ENCODE measurements around the gene CLCN7. TPM values are rescaled to one million over a fixed set of nuclear protein-coding genes. Genes with fewer than 3 reads are reported as not detected.

Gene CLCN7
- total and polyA plus RNA-seq, 2 of the 8 experiments (the other 6 are each of a cell fraction or from before 2014, with no cell fraction given), result 38.6 to 81.5 TPM

- Histone ChIP-seq H3K23ac (ENCODE audit: insufficient read length) (no peak overlapping the region), H3K4me1 (replicated peaks in 1 of 4; ENCODE audit: control insufficient read depth in 3 of 4, insufficient read depth in 4 of 4, low read length in 3 of 4) (no peaks in the 10 kb centered on the region), H3K9me3 (ENCODE audit: insufficient read depth in 2 of 2, low read depth in 1 of 2, low read length in 1 of 2) (no peaks in the 10 kb centered on the region), H2BK120ac (replicated peaks; ENCODE audit: low read depth, low read length) (no peak overlapping the region), H3K36me3 (ENCODE audit: control insufficient read depth in 2 of 4, insufficient read depth in 4 of 4, low read length in 3 of 4) (peaks cover 0 to 34% (median 11%) of the 10 kb centered on the region in 4 experiments; a peak in 5 of 8 replicates), H3K79me1 (ENCODE audit: low read depth, low read length) (no peaks in the 10 kb centered on the region; the same call in 1 of the 2 replicates), H3K23me2 (ENCODE audit: low read depth, low read length) (no peaks in the 10 kb centered on the region), H3K18ac (ENCODE audit: extremely low read depth, low read length) (no peak overlapping the region), H2BK12ac (ENCODE audit: low read depth, low read length) (no peak overlapping the region), H2AFZ (ENCODE audit: low read length) (no peak overlapping the region), H3K27me3 (replicated peaks in 1 of 4; ENCODE audit: control insufficient read depth in 3 of 4, extremely low read depth in 1 of 4, insufficient read depth in 3 of 4, low read length in 3 of 4) (no peaks in the 10 kb centered on the region), H2BK20ac (ENCODE audit: low read length) (no peak overlapping the region), H3K4me2 (ENCODE audit: insufficient read depth in 1 of 2, low read depth in 2 of 2, low read length in 2 of 2) (no peak overlapping the region), H3K14ac (ENCODE audit: insufficient read length) (no peak overlapping the region), H3K56ac (replicated peaks; ENCODE audit: insufficient read length, low read depth, low read length) (no peak overlapping the region), H4K20me1 (replicated peaks in 1 of 2; ENCODE audit: control insufficient read depth in 1 of 2, insufficient read depth in 2 of 2, low read length in 2 of 2) (peaks cover 2 to 7% of the 10 kb centered on the region in 2 experiments), H4K5ac (ENCODE audit: insufficient read length, low read depth, low read length) (no peak overlapping the region), H3K4ac (replicated peaks; ENCODE audit: insufficient read length, low read depth, low read length) (no peak overlapping the region), H4K8ac (ENCODE audit: extremely low read depth, insufficient read depth, low read length) (no peak overlapping the region), H3K79me2 (ENCODE audit: control insufficient read depth in 1 of 2, insufficient read depth in 2 of 2, low read length in 2 of 2) (no peaks in the 10 kb centered on the region), H3K27ac (ENCODE audit: low read depth, low read length) (no peak overlapping the region), H2BK5ac (ENCODE audit: low read depth, low read length) (no peak overlapping the region), H3K4me3 (ENCODE audit: extremely low read depth in 1 of 4, insufficient read depth in 2 of 4, low read depth in 3 of 4, low read length in 4 of 4) (no peak overlapping the region), H3K9ac (replicated peaks in 1 of 4; ENCODE audit: extremely low read depth in 1 of 4, low read depth in 3 of 4, low read length in 3 of 4) (no peak overlapping the region), H2AK5ac (ENCODE audit: low read depth, low read length) (no peak overlapping the region), H4K91ac (replicated peaks; ENCODE audit: insufficient read length, low read length) (no peak overlapping the region), H2BK15ac (ENCODE audit: low read length) (no peak overlapping the region)
- CTCF ChIA-PET (ENCODE audit: partially characterized antibody), result interaction anchor here (0.5 to 1.5 kb wide), 3 partner anchors 11 to 92 kb away, joined by 3 to 5 read pairs (median 3); partner anchors contain the start of gene CCDC154
- 90% methylated on average over 17 of the region's 17 CpGs; no CpG with 5 or more reads in 1 of the 2 experiments for WGBS, 2 experiments (ENCODE audit: extremely low coverage in 1 of 2, insufficient coverage in 1 of 2, insufficient read length in 1 of 2, insufficient replicate concordance in 2 of 2, low coverage in 1 of 2, low lambda C conversion rate in 2 of 2, missing lambda C conversion rate in 1 of 2)
- POLR2A ChIA-PET (ENCODE audit: partially characterized antibody), result interaction anchor here (0.6 to 1.3 kb wide), 2 partner anchors 11 to 1262 kb away, joined by 3 to 4 read pairs; no protein-coding TSS in a partner anchor
- FAIRE-seq (no peak), DNase-seq (ENCODE audit: low read depth in 1 of 2, low spot score in 2 of 2) (no peak)
- TF ChIP-seq BACH1 (IDR thresholded peaks at IDR 0.05; ENCODE audit: low read length) (no peak), RFX5 (IDR thresholded peaks at IDR 0.05; ENCODE audit: borderline replicate concordance, low read depth, low read length) (no peak), SP2 (IDR thresholded peaks at IDR 0.05; ENCODE audit: low read length) (no peak)
Observed at GRCh38 chr16:1454561-1454960, 20.3 kb downstream of the CLCN7 start.
